WTC11 (cell line): Measurements from ENCODE around the gene BTBD8. TPM values are rescaled to one million over a fixed set of nuclear protein-coding genes. Genes with fewer than 3 reads are reported as not detected.

Experiments
- ATAC-seq: fragments of 200-7000 bp; cut with Tn5 transposase; 2 replicates; pipeline ENCODE4 v1.10.0; 2021; ENCODE audit warnings: mild to moderate bottlenecking, moderate library complexity
- CTCF ChIA-PET: fragments of 300-600 bp; sonication (Branson Sonifier 250); formaldehyde crosslinking; loops from one replicate; lab custom pipeline; 2021; ENCODE audit warnings: antibody characterized with exemption; lab: Charles Lee
- POLR2A ChIA-PET: fragments of 350-600 bp; sonication (Branson Sonifier 250); formaldehyde crosslinking; loops from one replicate; lab custom pipeline; 2021; ENCODE audit warnings: antibody characterized with exemption; lab: Charles Lee
- DNase-seq: peaks from one replicate; pipeline ENCODE4 v3.0.0; 2021; ENCODE audit warnings: low spot score
- H3K27ac Mint-ChIP-seq: 2 replicates; pipeline ENCODE4 v1.8.0; 2021; ENCODE audit warnings: mixed read lengths
- H3K27me3 Mint-ChIP-seq: 2 replicates; pipeline ENCODE4 v1.8.0; 2021; ENCODE audit warnings: low read depth, mild to moderate bottlenecking, moderate library complexity, mixed read lengths
- H3K36me3 Mint-ChIP-seq: 2 replicates; pipeline ENCODE4 v1.8.0; 2021; ENCODE audit warnings: mixed read lengths
- H3K4me1 Mint-ChIP-seq: 2 replicates; pipeline ENCODE4 v1.8.0; 2022; ENCODE audit warnings: mixed read lengths
- H3K4me3 Mint-ChIP-seq: 2 replicates; pipeline ENCODE4 v1.8.0; 2021; ENCODE audit warnings: mild to moderate bottlenecking, moderate library complexity, mixed read lengths
- H3K9me3 Mint-ChIP-seq: 2 replicates; pipeline ENCODE4 v1.8.0; 2021; ENCODE audit warnings: mixed read lengths
- CBFB ChIP-seq: sonication (generic); formaldehyde crosslinking; IDR thresholded peaks from 2 replicates; pipeline ENCODE4 v1.8.1; 2022; ENCODE audit warnings: mild to moderate bottlenecking, low read depth, missing genetic modification reagents
- CREM ChIP-seq: sonication (generic); formaldehyde crosslinking; IDR thresholded peaks from 2 replicates; pipeline ENCODE4 v1.8.1; 2022; ENCODE audit warnings: mild to moderate bottlenecking, missing genetic modification reagents, moderate library complexity
- ESRRA ChIP-seq: sonication (generic); formaldehyde crosslinking; IDR thresholded peaks from 2 replicates; pipeline ENCODE4 v1.8.1; 2022; ENCODE audit warnings: mild to moderate bottlenecking, missing genetic modification reagents, borderline replicate concordance
- ETV6 ChIP-seq: sonication (generic); formaldehyde crosslinking; IDR thresholded peaks from 2 replicates; pipeline ENCODE4 v1.8.1; 2022; ENCODE audit warnings: mild to moderate bottlenecking, missing genetic modification reagents
- GABPB1 ChIP-seq: sonication (generic); formaldehyde crosslinking; IDR thresholded peaks from 2 replicates; pipeline ENCODE4 v1.8.1; 2023; ENCODE audit warnings: mild to moderate bottlenecking, missing genetic modification reagents
- GRHL2 ChIP-seq: fragments of 250-450 bp; sonication (Bioruptor Pico); IDR thresholded peaks from 2 replicates; pipeline ENCODE4 v1.8.0; 2022; ENCODE audit warnings: mild to moderate bottlenecking, moderate library complexity; ENCODE audit not compliant: insufficient replicate concordance, severe bottlenecking
- JAZF1 ChIP-seq: fragments of 250-450 bp; sonication (Bioruptor Pico); IDR thresholded peaks from 2 replicates; pipeline ENCODE4 v1.9.0; 2021; ENCODE audit warnings: moderate library complexity, mild to moderate bottlenecking, inconsistent platforms
- JUN ChIP-seq: sonication (generic); formaldehyde crosslinking; IDR thresholded peaks from 2 replicates; pipeline ENCODE4 v1.8.0; 2023; ENCODE audit warnings: mild to moderate bottlenecking, missing genetic modification reagents
- NFE2L1 ChIP-seq: sonication (generic); formaldehyde crosslinking; IDR thresholded peaks from 2 replicates; pipeline ENCODE4 v1.8.1; 2023; ENCODE audit warnings: missing genetic modification reagents
- SOX15 ChIP-seq: fragments of 250-450 bp; sonication (Bioruptor Pico); IDR thresholded peaks from 2 replicates; pipeline ENCODE4 v1.9.0; 2021; ENCODE audit warnings: mild to moderate bottlenecking
- TP53 ChIP-seq: sonication (generic); formaldehyde crosslinking; IDR thresholded peaks from 2 replicates; pipeline ENCODE4 v1.8.1; 2023; ENCODE audit warnings: mild to moderate bottlenecking, missing genetic modification reagents
- ZBTB21 ChIP-seq: sonication (generic); formaldehyde crosslinking; IDR thresholded peaks from 2 replicates; pipeline ENCODE4 v1.8.1; 2023; ENCODE audit warnings: mild to moderate bottlenecking, missing genetic modification reagents, borderline replicate concordance
- ZNF671 ChIP-seq: fragments of 250-450 bp; sonication (Bioruptor Pico); IDR thresholded peaks from 2 replicates; pipeline ENCODE4 v1.8.0; 2021; ENCODE audit warnings: mild to moderate bottlenecking
- total RNA-seq: library from RNA; stranded (reverse); gene quantifications from 3 replicates; pipeline ENCODE4 v1.2.3, GENCODE V29; 2021
- TF ChIP-seq, protein P1 (sequence below): sonication (generic); formaldehyde crosslinking; IDR thresholded peaks from 2 replicates; pipeline ENCODE4 v1.8.1; 2023; ENCODE audit warnings: mild to moderate bottlenecking, missing genetic modification reagents
- TF ChIP-seq, protein P2 (sequence below): sonication (generic); formaldehyde crosslinking; conservative IDR thresholded peaks from 2 replicates; pipeline ENCODE4 v1.8.1; 2023; ENCODE audit warnings: mild to moderate bottlenecking, low read depth, missing genetic modification reagents, moderate library complexity
- TF ChIP-seq, protein P3 (sequence below): sonication (generic); formaldehyde crosslinking; IDR thresholded peaks from 2 replicates; pipeline ENCODE4 v1.8.1; 2023; ENCODE audit warnings: mild to moderate bottlenecking, missing genetic modification reagents, borderline replicate concordance
- TF ChIP-seq, protein P4 (sequence below): sonication (generic); formaldehyde crosslinking; IDR thresholded peaks from 2 replicates; pipeline ENCODE4 v1.8.1; 2023; ENCODE audit warnings: mild to moderate bottlenecking, missing genetic modification reagents
- TF ChIP-seq, protein P5 (sequence below): fragments of 250-450 bp; sonication (Bioruptor Pico); IDR thresholded peaks from 2 replicates; pipeline ENCODE4 v1.8.0; 2021; ENCODE audit warnings: mild to moderate bottlenecking
- TF ChIP-seq, protein P6 (sequence below): sonication (generic); formaldehyde crosslinking; IDR thresholded peaks from 2 replicates; pipeline ENCODE4 v1.8.1; 2022; ENCODE audit warnings: low read depth, missing genetic modification reagents, borderline replicate concordance
- TF ChIP-seq, protein P7 (sequence below): sonication (generic); formaldehyde crosslinking; conservative IDR thresholded peaks from 2 replicates; pipeline ENCODE4 v1.8.1; 2022; ENCODE audit warnings: mild to moderate bottlenecking, missing genetic modification reagents

BTBD8 gene
- total RNA-seq, 1 experiment from 2014 or later = 3.7 TPM

DNA sequence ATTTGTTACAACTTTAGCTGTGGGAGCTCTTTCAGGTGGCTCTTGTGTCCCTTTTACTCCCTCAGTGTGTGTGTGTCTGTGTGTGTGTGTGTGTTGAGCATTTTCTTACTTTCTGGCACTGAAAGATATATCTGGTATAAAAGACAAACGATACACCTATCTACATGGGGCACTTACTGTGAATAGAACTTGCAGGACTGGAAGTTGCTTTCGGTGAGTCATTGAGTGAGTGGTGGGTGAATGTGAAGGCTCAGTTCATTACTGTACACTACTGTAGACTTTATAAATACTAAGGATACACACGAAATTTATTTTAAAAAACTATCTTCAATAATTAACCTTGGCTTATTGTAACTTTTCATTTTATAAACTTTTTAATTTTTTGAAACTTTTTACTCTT is 38.7 kb downstream of the BTBD8 start:
- H3K9me3 Mint-ChIP-seq = peaks cover 4% of the 10 kb centered on the region
- POLR2A ChIA-PET = no interaction called here
- CTCF ChIA-PET = no interaction called here

DNA sequence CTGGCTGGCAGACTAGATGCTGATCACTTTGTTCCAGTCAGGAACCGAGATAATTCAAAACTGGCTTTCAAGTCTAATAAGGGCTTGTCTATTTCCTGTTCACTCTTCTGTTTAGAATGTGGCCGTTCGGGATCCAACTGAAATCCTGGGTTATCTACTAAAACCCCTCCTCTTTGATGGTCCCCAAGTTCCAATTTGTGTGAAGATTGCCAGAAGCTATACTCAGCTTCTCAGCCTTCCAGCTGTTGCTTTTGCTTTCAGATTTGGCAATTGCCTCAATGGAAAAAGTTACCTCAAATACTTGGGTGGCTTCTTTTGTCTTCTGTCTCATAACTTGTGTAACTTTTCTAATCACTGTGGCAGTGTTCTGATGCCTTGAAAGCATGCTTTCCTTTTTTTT is 43.7 kb downstream of the BTBD8 start:
- no peaks in the 10 kb centered on the region for H3K4me1 Mint-ChIP-seq
- ATAC-seq = no peak
- H3K36me3 Mint-ChIP-seq = no peaks in the 10 kb centered on the region
- no peak for DNase-seq
- H3K4me3 Mint-ChIP-seq = no peak overlapping the region
- ChIA-PET POLR2A (interaction anchor here (0.6 kb wide), 1 partner anchor 188 kb away, joined by 8 read pairs; no protein-coding TSS in a partner anchor), CTCF (no interaction called here)
- H3K27me3 Mint-ChIP-seq = no peaks in the 10 kb centered on the region
- no peaks in the 10 kb centered on the region for H3K9me3 Mint-ChIP-seq
- no peak overlapping the region for H3K27ac Mint-ChIP-seq
- TF ChIP-seq, protein P1, sequence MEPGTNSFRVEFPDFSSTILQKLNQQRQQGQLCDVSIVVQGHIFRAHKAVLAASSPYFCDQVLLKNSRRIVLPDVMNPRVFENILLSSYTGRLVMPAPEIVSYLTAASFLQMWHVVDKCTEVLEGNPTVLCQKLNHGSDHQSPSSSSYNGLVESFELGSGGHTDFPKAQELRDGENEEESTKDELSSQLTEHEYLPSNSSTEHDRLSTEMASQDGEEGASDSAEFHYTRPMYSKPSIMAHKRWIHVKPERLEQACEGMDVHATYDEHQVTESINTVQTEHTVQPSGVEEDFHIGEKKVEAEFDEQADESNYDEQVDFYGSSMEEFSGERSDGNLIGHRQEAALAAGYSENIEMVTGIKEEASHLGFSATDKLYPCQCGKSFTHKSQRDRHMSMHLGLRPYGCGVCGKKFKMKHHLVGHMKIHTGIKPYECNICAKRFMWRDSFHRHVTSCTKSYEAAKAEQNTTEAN (CRISPR knock-in tag) = no peak
- TF ChIP-seq NFE2L1 (CRISPR knock-in tag) (no peak), JAZF1 (CRISPR knock-in tag) (no peak), SOX15 (CRISPR knock-in tag) (no peak), GRHL2 (CRISPR knock-in tag) (no peak)
- TF ChIP-seq, protein P2, sequence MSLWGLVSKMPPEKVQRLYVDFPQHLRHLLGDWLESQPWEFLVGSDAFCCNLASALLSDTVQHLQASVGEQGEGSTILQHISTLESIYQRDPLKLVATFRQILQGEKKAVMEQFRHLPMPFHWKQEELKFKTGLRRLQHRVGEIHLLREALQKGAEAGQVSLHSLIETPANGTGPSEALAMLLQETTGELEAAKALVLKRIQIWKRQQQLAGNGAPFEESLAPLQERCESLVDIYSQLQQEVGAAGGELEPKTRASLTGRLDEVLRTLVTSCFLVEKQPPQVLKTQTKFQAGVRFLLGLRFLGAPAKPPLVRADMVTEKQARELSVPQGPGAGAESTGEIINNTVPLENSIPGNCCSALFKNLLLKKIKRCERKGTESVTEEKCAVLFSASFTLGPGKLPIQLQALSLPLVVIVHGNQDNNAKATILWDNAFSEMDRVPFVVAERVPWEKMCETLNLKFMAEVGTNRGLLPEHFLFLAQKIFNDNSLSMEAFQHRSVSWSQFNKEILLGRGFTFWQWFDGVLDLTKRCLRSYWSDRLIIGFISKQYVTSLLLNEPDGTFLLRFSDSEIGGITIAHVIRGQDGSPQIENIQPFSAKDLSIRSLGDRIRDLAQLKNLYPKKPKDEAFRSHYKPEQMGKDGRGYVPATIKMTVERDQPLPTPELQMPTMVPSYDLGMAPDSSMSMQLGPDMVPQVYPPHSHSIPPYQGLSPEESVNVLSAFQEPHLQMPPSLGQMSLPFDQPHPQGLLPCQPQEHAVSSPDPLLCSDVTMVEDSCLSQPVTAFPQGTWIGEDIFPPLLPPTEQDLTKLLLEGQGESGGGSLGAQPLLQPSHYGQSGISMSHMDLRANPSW (CRISPR knock-in tag) = no peak
- TF ChIP-seq, all 79 proteins: peak for 0

More for the DNA sequence above, 38.7 kb downstream of the BTBD8 start:
- TF ChIP-seq, protein P3, sequence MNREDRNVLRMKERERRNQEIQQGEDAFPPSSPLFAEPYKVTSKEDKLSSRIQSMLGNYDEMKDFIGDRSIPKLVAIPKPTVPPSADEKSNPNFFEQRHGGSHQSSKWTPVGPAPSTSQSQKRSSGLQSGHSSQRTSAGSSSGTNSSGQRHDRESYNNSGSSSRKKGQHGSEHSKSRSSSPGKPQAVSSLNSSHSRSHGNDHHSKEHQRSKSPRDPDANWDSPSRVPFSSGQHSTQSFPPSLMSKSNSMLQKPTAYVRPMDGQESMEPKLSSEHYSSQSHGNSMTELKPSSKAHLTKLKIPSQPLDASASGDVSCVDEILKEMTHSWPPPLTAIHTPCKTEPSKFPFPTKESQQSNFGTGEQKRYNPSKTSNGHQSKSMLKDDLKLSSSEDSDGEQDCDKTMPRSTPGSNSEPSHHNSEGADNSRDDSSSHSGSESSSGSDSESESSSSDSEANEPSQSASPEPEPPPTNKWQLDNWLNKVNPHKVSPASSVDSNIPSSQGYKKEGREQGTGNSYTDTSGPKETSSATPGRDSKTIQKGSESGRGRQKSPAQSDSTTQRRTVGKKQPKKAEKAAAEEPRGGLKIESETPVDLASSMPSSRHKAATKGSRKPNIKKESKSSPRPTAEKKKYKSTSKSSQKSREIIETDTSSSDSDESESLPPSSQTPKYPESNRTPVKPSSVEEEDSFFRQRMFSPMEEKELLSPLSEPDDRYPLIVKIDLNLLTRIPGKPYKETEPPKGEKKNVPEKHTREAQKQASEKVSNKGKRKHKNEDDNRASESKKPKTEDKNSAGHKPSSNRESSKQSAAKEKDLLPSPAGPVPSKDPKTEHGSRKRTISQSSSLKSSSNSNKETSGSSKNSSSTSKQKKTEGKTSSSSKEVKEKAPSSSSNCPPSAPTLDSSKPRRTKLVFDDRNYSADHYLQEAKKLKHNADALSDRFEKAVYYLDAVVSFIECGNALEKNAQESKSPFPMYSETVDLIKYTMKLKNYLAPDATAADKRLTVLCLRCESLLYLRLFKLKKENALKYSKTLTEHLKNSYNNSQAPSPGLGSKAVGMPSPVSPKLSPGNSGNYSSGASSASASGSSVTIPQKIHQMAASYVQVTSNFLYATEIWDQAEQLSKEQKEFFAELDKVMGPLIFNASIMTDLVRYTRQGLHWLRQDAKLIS (CRISPR knock-in tag) = no peak
- TF ChIP-seq, protein P4, sequence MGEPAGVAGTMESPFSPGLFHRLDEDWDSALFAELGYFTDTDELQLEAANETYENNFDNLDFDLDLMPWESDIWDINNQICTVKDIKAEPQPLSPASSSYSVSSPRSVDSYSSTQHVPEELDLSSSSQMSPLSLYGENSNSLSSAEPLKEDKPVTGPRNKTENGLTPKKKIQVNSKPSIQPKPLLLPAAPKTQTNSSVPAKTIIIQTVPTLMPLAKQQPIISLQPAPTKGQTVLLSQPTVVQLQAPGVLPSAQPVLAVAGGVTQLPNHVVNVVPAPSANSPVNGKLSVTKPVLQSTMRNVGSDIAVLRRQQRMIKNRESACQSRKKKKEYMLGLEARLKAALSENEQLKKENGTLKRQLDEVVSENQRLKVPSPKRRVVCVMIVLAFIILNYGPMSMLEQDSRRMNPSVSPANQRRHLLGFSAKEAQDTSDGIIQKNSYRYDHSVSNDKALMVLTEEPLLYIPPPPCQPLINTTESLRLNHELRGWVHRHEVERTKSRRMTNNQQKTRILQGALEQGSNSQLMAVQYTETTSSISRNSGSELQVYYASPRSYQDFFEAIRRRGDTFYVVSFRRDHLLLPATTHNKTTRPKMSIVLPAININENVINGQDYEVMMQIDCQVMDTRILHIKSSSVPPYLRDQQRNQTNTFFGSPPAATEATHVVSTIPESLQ (CRISPR knock-in tag) = no peak
- TF ChIP-seq, all 79 proteins: peak for 0
- Mint-ChIP-seq H3K36me3 (no peaks in the 10 kb centered on the region), H3K27ac (no peak overlapping the region), H3K27me3 (no peaks in the 10 kb centered on the region), H3K4me3 (no peak overlapping the region), H3K4me1 (no peaks in the 10 kb centered on the region)
- DNase-seq (no peak), ATAC-seq (no peak)

DNA sequence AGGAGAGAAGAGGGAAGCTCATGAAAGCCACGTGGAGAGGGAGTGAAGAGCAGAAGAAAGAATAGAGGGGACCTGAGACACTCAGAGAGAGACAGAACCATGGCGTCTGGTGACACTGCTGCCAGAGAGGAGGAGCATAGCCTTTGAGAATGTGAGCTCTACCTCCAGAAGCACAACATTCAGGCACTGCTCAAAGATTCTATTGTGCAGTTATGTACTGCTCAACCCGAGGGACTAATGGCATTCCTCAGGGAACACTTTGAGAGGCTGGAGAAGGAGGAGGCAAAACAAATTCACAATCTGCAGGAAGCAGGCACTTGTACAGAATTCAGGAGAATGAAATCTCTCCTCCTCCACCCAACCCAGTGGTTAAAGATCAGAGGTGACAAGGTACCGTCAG is 45.1 kb downstream of the BTBD8 start:
- no peaks in the 10 kb centered on the region for H3K27me3 Mint-ChIP-seq
- H3K36me3 Mint-ChIP-seq = peaks cover 5% of the 10 kb centered on the region
- POLR2A ChIA-PET = no interaction called here
- CTCF ChIA-PET = no interaction called here
- DNase-seq (no peak), ATAC-seq (no peak)
- H3K4me3 Mint-ChIP-seq = no peak overlapping the region
- no peaks in the 10 kb centered on the region for H3K4me1 Mint-ChIP-seq
- no peaks in the 10 kb centered on the region for H3K9me3 Mint-ChIP-seq
- no peak overlapping the region for H3K27ac Mint-ChIP-seq
- TF ChIP-seq ZBTB21 (CRISPR knock-in tag) (no peak), JUN (CRISPR knock-in tag) (no peak), GABPB1 (no peak), ZNF671 (no peak), ESRRA (no peak), CBFB (CRISPR knock-in tag) (no peak), CREM (CRISPR knock-in tag) (no peak), ETV6 (CRISPR knock-in tag) (no peak), TP53 (CRISPR knock-in tag) (no peak)
- TF ChIP-seq, protein P5, sequence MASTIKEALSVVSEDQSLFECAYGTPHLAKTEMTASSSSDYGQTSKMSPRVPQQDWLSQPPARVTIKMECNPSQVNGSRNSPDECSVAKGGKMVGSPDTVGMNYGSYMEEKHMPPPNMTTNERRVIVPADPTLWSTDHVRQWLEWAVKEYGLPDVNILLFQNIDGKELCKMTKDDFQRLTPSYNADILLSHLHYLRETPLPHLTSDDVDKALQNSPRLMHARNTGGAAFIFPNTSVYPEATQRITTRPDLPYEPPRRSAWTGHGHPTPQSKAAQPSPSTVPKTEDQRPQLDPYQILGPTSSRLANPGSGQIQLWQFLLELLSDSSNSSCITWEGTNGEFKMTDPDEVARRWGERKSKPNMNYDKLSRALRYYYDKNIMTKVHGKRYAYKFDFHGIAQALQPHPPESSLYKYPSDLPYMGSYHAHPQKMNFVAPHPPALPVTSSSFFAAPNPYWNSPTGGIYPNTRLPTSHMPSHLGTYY (CRISPR knock-in tag) = no peak
- TF ChIP-seq, protein P6, sequence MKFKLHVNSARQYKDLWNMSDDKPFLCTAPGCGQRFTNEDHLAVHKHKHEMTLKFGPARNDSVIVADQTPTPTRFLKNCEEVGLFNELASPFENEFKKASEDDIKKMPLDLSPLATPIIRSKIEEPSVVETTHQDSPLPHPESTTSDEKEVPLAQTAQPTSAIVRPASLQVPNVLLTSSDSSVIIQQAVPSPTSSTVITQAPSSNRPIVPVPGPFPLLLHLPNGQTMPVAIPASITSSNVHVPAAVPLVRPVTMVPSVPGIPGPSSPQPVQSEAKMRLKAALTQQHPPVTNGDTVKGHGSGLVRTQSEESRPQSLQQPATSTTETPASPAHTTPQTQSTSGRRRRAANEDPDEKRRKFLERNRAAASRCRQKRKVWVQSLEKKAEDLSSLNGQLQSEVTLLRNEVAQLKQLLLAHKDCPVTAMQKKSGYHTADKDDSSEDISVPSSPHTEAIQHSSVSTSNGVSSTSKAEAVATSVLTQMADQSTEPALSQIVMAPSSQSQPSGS = no peak
- TF ChIP-seq, protein P7, sequence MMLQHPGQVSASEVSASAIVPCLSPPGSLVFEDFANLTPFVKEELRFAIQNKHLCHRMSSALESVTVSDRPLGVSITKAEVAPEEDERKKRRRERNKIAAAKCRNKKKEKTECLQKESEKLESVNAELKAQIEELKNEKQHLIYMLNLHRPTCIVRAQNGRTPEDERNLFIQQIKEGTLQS (CRISPR knock-in tag) = no peak
